Putamen (tissue), 1 donor: ENCODE results near the gene DNAJB12.

Experiments
- DNase-seq: peaks from one replicate; pipeline ENCODE4 v3.0.0-alpha.2; 2016; ENCODE audit warnings: low spot score

Gene DNAJB12

DNA sequence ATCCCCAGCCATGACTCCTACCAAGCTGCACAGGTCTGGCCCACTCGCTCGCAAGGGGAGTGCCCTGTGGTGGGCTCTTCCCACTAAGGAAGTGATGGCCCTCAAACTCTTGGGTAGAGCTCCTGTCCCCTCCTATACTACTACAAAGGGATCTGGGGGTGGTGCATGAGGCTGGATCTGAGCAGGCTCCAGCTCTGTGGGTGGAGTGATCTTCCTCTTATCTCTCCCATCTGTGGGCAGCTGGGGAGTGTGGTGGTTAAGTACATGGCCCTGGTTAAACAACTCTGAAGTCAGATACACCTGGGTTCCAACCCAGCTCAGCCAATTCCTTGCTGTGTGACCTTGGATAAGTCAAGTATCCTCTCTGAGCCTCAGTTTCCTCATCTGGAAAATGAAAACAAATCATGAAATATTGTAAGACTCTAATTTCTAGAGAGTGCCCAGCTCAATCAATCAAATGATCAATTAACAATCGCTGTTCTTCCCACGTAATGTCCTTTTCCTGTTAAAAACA lies 63.6 kb downstream of the DNAJB12 start:
- no peak for DNase-seq

DNA sequence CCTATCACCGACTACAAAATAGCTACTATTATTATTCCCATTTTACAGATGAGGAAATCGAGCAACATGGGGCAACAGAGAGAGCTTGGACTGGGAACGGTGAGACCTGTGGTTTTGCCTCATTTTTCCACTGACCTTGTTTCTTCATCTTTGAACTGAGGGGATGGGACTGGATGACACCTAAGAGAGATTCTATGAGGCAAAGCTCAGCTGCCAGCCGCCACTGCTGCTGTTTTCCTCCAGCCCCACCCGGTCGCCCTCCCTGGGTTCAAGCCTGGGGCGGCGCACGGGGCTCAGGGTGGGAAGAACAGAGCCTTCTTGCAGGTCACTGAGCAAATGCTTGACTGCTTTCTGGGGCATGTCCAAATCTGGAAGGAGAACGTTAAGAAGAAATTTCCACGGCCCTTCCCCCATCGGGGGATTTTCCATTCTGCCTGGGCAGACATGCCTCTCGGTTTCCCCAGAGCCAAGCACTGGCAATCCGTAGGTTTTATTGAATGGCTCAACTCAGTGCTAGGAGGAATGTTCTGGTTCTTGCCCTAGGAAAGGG lies 68.7 kb downstream of the DNAJB12 start:
- DNase-seq = no peak

DNA sequence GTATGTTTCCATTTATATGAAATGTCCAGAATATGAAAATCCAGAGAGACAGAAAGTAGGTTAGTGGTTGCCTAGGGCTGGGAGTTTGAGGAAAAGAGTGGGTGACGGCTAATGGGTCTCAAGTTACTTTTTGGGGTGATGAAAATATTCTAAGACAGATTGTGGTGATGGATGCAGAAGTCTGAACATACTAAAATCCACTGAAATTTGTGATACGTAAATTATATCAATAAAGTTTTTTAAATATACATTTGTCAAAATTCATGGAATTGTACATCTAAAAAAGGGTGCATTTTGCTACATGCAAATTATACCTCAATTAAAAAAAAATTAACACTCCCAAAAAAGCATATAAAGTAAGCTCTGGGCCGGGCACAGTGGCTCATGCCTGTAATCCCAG lies 71.6 kb downstream of the DNAJB12 start:
- no peak for DNase-seq
